22Rv1 (cell line): ENCODE measurements around the gene SEC63.

Experiments
- CTCF ChIP-seq: fragments of 450-650 bp; IDR thresholded peaks from 2 replicates; pipeline ENCODE4 v1.5.1; 2017; ENCODE audit warnings: mild to moderate bottlenecking
- ZFX ChIP-seq: fragments of 450-650 bp; IDR thresholded peaks from 2 replicates; pipeline ENCODE4 v1.6.1; 2017; ENCODE audit warnings: antibody characterized with exemption, borderline replicate concordance

- TF ChIP-seq CTCF (no peak), ZFX (no peak)
Measured at GRCh38 chr6:107941627-107942026, 16.4 kb downstream of the SEC63 start.
